ENCODE results near the gene MAP1A. TPM values are rescaled to one million over a fixed set of nuclear protein-coding genes. Genes with fewer than 3 reads are reported as not detected.

Gene MAP1A
- total and polyA plus RNA-seq, 3 experiments from 2014 or later, result 0.09 to 0.92 (median 0.75) TPM

- H3K36me3 Mint-ChIP-seq, result peaks cover 0 to 5% (median 0%) of the 10 kb centered on the region in 3 donors
- H3K4me3 ChIP-seq (ENCODE audit: low read length), result no peak overlapping the region
- CTCF ChIA-PET, result no interaction called here
These were observed 2.7 kb downstream of the MAP1A start for GRCh38 chr15:43520138-43520537.

GRCh38 chr15:43521419-43521818 lies 4.0 kb downstream of the MAP1A start:
- DNase-seq, result no peak
- ChIA-PET POLR2A (no interaction called here), CTCF (no interaction called here)

More at GRCh38 chr15:43520138-43520537, 2.7 kb downstream of the MAP1A start:
- POLR2A ChIA-PET, result no interaction called here
- no peaks in the 10 kb centered on the region for H3K4me1 ChIP-seq (ENCODE audit: insufficient read depth, low read length)
- H3K27me3 ChIP-seq (ENCODE audit: insufficient read depth, low read length, poor library complexity, severe bottlenecking), result peaks cover 10% of the 10 kb centered on the region
- H3K36me3 ChIP-seq (ENCODE audit: insufficient read depth, low read length), result no peaks in the 10 kb centered on the region
- Mint-ChIP-seq H3K27ac (no peak overlapping the region), H3K4me1 (peaks cover 3 to 21% (median 4%) of the 10 kb centered on the region in 3 donors), H3K27me3 (peaks cover 30 to 34% of the 10 kb centered on the region in 2 donors), H3K9me3 (no peaks in the 10 kb centered on the region), H3K4me3 (no peak overlapping the region)
- H3K27ac ChIP-seq (ENCODE audit: low read depth, low read length), result no peak overlapping the region
- no peaks in the 10 kb centered on the region for H3K9me3 ChIP-seq (ENCODE audit: low read length)
- no peak for DNase-seq

GRCh38 chr15:43522247-43522646 lies 4.8 kb downstream of the MAP1A start:
- no peak overlapping the region for H3K4me3 Mint-ChIP-seq
- CTCF ChIA-PET, result no interaction called here
- H3K27me3 Mint-ChIP-seq, result peaks cover 19% of the 10 kb centered on the region in 2 donors
- no peaks in the 10 kb centered on the region for H3K4me1 ChIP-seq (ENCODE audit: insufficient read depth, low read length)
- H3K4me1 Mint-ChIP-seq, result peaks cover 6 to 16% (median 7%) of the 10 kb centered on the region in 3 donors
- H3K36me3 ChIP-seq (ENCODE audit: insufficient read depth, low read length), result no peaks in the 10 kb centered on the region
- H3K27ac Mint-ChIP-seq, result no peak overlapping the region
- no peak overlapping the region for H3K4me3 ChIP-seq (ENCODE audit: low read length)
- no peak for DNase-seq
- peaks cover 0 to 5% (median 0%) of the 10 kb centered on the region in 3 donors for H3K36me3 Mint-ChIP-seq
- POLR2A ChIA-PET, result interaction anchor here (0.6 kb wide), 1 partner anchor 54 kb away, joined by 10 read pairs; no protein-coding TSS in a partner anchor
- H3K9me3 ChIP-seq (ENCODE audit: low read length), result no peaks in the 10 kb centered on the region
- peaks cover 10% of the 10 kb centered on the region for H3K27me3 ChIP-seq (ENCODE audit: insufficient read depth, low read length, poor library complexity, severe bottlenecking)
- no peak overlapping the region for H3K27ac ChIP-seq (ENCODE audit: low read depth, low read length)
- no peaks in the 10 kb centered on the region for H3K9me3 Mint-ChIP-seq

More at GRCh38 chr15:43521419-43521818, 4.0 kb downstream of the MAP1A start:
- Histone ChIP-seq H3K36me3 (ENCODE audit: insufficient read depth, low read length) (no peaks in the 10 kb centered on the region), H3K27me3 (ENCODE audit: insufficient read depth, low read length, poor library complexity, severe bottlenecking) (peaks cover 10% of the 10 kb centered on the region), H3K9me3 (ENCODE audit: low read length) (no peaks in the 10 kb centered on the region), H3K27ac (ENCODE audit: low read depth, low read length) (no peak overlapping the region), H3K4me1 (ENCODE audit: insufficient read depth, low read length) (no peaks in the 10 kb centered on the region), H3K4me3 (ENCODE audit: low read length) (no peak overlapping the region)
- peaks cover 24 to 26% of the 10 kb centered on the region in 2 donors for H3K27me3 Mint-ChIP-seq
- H3K27ac Mint-ChIP-seq, result no peak overlapping the region
- H3K9me3 Mint-ChIP-seq, result no peaks in the 10 kb centered on the region
- H3K36me3 Mint-ChIP-seq, result peaks cover 0 to 5% (median 0%) of the 10 kb centered on the region in 3 donors
- H3K4me3 Mint-ChIP-seq, result no peak overlapping the region
- peaks cover 6 to 16% (median 7%) of the 10 kb centered on the region in 3 donors for H3K4me1 Mint-ChIP-seq

- CTCF ChIA-PET, result interaction anchor here (0.6 kb wide), 1 partner anchor 9 kb away, joined by 3 read pairs; no protein-coding TSS in a partner anchor
- peaks cover 5% of the 10 kb centered on the region for H3K27me3 ChIP-seq (ENCODE audit: insufficient read depth, low read length, poor library complexity, severe bottlenecking)
These were observed 6.2 kb downstream of the MAP1A start for GRCh38 chr15:43523646-43524045.

GRCh38 chr15:43524254-43524845 lies 6.9 kb downstream of the MAP1A start:
- Histone ChIP-seq H3K27me3 (ENCODE audit: insufficient read depth, low read length, poor library complexity, severe bottlenecking) (peaks cover 3% of the 10 kb centered on the region), H3K4me1 (ENCODE audit: insufficient read depth, low read length) (no peaks in the 10 kb centered on the region), H3K9me3 (ENCODE audit: low read length) (no peaks in the 10 kb centered on the region), H3K4me3 (ENCODE audit: low read length) (no peak overlapping the region), H3K27ac (ENCODE audit: low read depth, low read length) (no peak overlapping the region), H3K36me3 (ENCODE audit: insufficient read depth, low read length) (no peaks in the 10 kb centered on the region)
- no peaks in the 10 kb centered on the region for H3K9me3 Mint-ChIP-seq
- POLR2A ChIA-PET, result interaction anchor here (0.5 kb wide), 1 partner anchor 97 kb away, joined by 3 read pairs; no protein-coding TSS in a partner anchor
- DNase-seq, result no peak
- H3K4me3 Mint-ChIP-seq, result no peak overlapping the region
- H3K4me1 Mint-ChIP-seq, result peaks cover 3 to 7% (median 7%) of the 10 kb centered on the region in 3 donors
- CTCF ChIA-PET, result no interaction called here
- H3K27me3 Mint-ChIP-seq, result peaks cover 3 to 4% of the 10 kb centered on the region in 2 donors
- no peak overlapping the region for H3K27ac Mint-ChIP-seq
- H3K36me3 Mint-ChIP-seq, result peaks cover 0 to 5% (median 0%) of the 10 kb centered on the region in 3 donors

More at GRCh38 chr15:43523646-43524045, 6.2 kb downstream of the MAP1A start:
- DNase-seq, result no peak
- Mint-ChIP-seq H3K27ac (peak overlapping the region in 1 of 8 donors; percentile 7), H3K4me3 (no peak overlapping the region), H3K36me3 (peaks cover 0 to 5% (median 0%) of the 10 kb centered on the region in 3 donors), H3K4me1 (peaks cover 4 to 7% (median 7%) of the 10 kb centered on the region in 3 donors), H3K27me3 (peaks cover 7 to 10% of the 10 kb centered on the region in 2 donors), H3K9me3 (no peaks in the 10 kb centered on the region)
- H3K4me1 ChIP-seq (ENCODE audit: insufficient read depth, low read length), result no peaks in the 10 kb centered on the region
- H3K27ac ChIP-seq (ENCODE audit: low read depth, low read length), result no peak overlapping the region
- no peak overlapping the region for H3K4me3 ChIP-seq (ENCODE audit: low read length)
- H3K36me3 ChIP-seq (ENCODE audit: insufficient read depth, low read length), result no peaks in the 10 kb centered on the region
- POLR2A ChIA-PET, result no interaction called here
- H3K9me3 ChIP-seq (ENCODE audit: low read length), result no peaks in the 10 kb centered on the region

- Histone ChIP-seq H3K9me3 (ENCODE audit: low read length) (no peaks in the 10 kb centered on the region), H3K27me3 (ENCODE audit: insufficient read depth, low read length, poor library complexity, severe bottlenecking) (no peaks in the 10 kb centered on the region), H3K36me3 (ENCODE audit: insufficient read depth, low read length) (no peaks in the 10 kb centered on the region), H3K4me1 (ENCODE audit: insufficient read depth, low read length) (no peaks in the 10 kb centered on the region), H3K27ac (ENCODE audit: low read depth, low read length) (no peak overlapping the region), H3K4me3 (ENCODE audit: low read length) (no peak overlapping the region)
- no peaks in the 10 kb centered on the region for H3K9me3 Mint-ChIP-seq
- H3K4me1 Mint-ChIP-seq, result peaks cover 3 to 7% (median 7%) of the 10 kb centered on the region in 3 donors
- peak overlapping the region in 5 of 8 donors; percentile 9 to 63 (median 55) for H3K27ac Mint-ChIP-seq
- peaks cover 0 to 7% of the 10 kb centered on the region in 2 donors for H3K27me3 Mint-ChIP-seq
- H3K36me3 Mint-ChIP-seq, result peaks cover 0 to 5% (median 0%) of the 10 kb centered on the region in 3 donors
- H3K4me3 Mint-ChIP-seq, result no peak overlapping the region
- DNase-seq, result no peak
- ChIA-PET CTCF (no interaction called here), POLR2A (no interaction called here)
These were observed 7.7 kb downstream of the MAP1A start for GRCh38 chr15:43525131-43525530.

GRCh38 chr15:43526261-43526930 lies 9.0 kb downstream of the MAP1A start:
- Mint-ChIP-seq H3K4me1 (peaks cover 3 to 7% (median 7%) of the 10 kb centered on the region in 3 donors), H3K27ac (peak overlapping the region in 1 of 8 donors; percentile 3), H3K9me3 (no peaks in the 10 kb centered on the region), H3K27me3 (peaks cover 0 to 3% of the 10 kb centered on the region in 2 donors), H3K36me3 (peaks cover 0 to 5% (median 0%) of the 10 kb centered on the region in 3 donors), H3K4me3 (no peak overlapping the region)
- H3K27ac ChIP-seq (ENCODE audit: low read depth, low read length), result no peak overlapping the region
- no peaks in the 10 kb centered on the region for H3K27me3 ChIP-seq (ENCODE audit: insufficient read depth, low read length, poor library complexity, severe bottlenecking)
- H3K4me1 ChIP-seq (ENCODE audit: insufficient read depth, low read length), result no peaks in the 10 kb centered on the region
- CTCF ChIA-PET, result no interaction called here
- POLR2A ChIA-PET, result no interaction called here
- H3K36me3 ChIP-seq (ENCODE audit: insufficient read depth, low read length), result no peaks in the 10 kb centered on the region
- no peak for DNase-seq
- no peak overlapping the region for H3K4me3 ChIP-seq (ENCODE audit: low read length)
- H3K9me3 ChIP-seq (ENCODE audit: low read length), result no peaks in the 10 kb centered on the region

Data from CD8-positive, alpha-beta memory T cell (primary cell).